ENCODE results near the gene APBB2. TPM values are rescaled to one million over a fixed set of nuclear protein-coding genes. Genes with fewer than 3 reads are reported as not detected.

APBB2 gene
- total RNA-seq, 1 donor from 2014 or later = 50.8 TPM

- peak; percentile 91 for DNase-seq (ENCODE audit: low read depth)
Observed at GRCh38 chr4:41142376-41143310, 71.7 kb downstream of the APBB2 start.

- peak; percentile 28 for DNase-seq (ENCODE audit: low read depth)
Observed at GRCh38 chr4:41141900-41142299, 72.4 kb downstream of the APBB2 start.

GRCh38 chr4:41140410-41140809, 73.9 kb downstream of the APBB2 start:
- no peak for DNase-seq (ENCODE audit: low read depth)

GRCh38 chr4:41137879-41138278, 76.5 kb downstream of the APBB2 start:
- DNase-seq (ENCODE audit: low read depth) = no peak

GRCh38 chr4:41136456-41136855, 77.9 kb downstream of the APBB2 start:
- DNase-seq (ENCODE audit: low read depth) = no peak

- DNase-seq (ENCODE audit: low read depth) = no peak
Observed at GRCh38 chr4:41135801-41136200, 78.5 kb downstream of the APBB2 start.

GRCh38 chr4:41134581-41134980, 79.8 kb downstream of the APBB2 start:
- peak; percentile 32 for DNase-seq (ENCODE audit: low read depth)

GRCh38 chr4:41133454-41134018, 80.8 kb downstream of the APBB2 start:
- DNase-seq (ENCODE audit: low read depth) = peak; percentile 78

- no peak for DNase-seq (ENCODE audit: low read depth)
Observed at GRCh38 chr4:41132055-41132683, 82.2 kb downstream of the APBB2 start.

- DNase-seq (ENCODE audit: low read depth) = no peak
Observed at GRCh38 chr4:41129936-41130440, 84.4 kb downstream of the APBB2 start.

- DNase-seq (ENCODE audit: low read depth) = no peak
Observed at GRCh38 chr4:41129128-41129754, 85.1 kb downstream of the APBB2 start.

- peak; percentile 28 for DNase-seq (ENCODE audit: low read depth)
Observed at GRCh38 chr4:41125558-41126311, 88.6 kb downstream of the APBB2 start.

- DNase-seq (ENCODE audit: low read depth) = peak; percentile 24
Observed at GRCh38 chr4:41124916-41125548, 89.3 kb downstream of the APBB2 start.

GRCh38 chr4:41122775-41123174, 91.6 kb downstream of the APBB2 start:
- DNase-seq (ENCODE audit: low read depth) = no peak

GRCh38 chr4:41122309-41122708, 92.0 kb downstream of the APBB2 start:
- no peak for DNase-seq (ENCODE audit: low read depth)

- no peak for DNase-seq (ENCODE audit: low read depth)
Observed at GRCh38 chr4:41121906-41122305, 92.4 kb downstream of the APBB2 start.

GRCh38 chr4:41120297-41121217, 93.8 kb downstream of the APBB2 start:
- DNase-seq (ENCODE audit: low read depth) = no peak

GRCh38 chr4:41119867-41120295, 94.5 kb downstream of the APBB2 start:
- DNase-seq (ENCODE audit: low read depth) = no peak

- no peak for DNase-seq (ENCODE audit: low read depth)
Observed at GRCh38 chr4:41111791-41112190, 102.6 kb downstream of the APBB2 start.
